Measurements from ENCODE around the gene DLEC1.

The DLEC1 gene

DNA sequence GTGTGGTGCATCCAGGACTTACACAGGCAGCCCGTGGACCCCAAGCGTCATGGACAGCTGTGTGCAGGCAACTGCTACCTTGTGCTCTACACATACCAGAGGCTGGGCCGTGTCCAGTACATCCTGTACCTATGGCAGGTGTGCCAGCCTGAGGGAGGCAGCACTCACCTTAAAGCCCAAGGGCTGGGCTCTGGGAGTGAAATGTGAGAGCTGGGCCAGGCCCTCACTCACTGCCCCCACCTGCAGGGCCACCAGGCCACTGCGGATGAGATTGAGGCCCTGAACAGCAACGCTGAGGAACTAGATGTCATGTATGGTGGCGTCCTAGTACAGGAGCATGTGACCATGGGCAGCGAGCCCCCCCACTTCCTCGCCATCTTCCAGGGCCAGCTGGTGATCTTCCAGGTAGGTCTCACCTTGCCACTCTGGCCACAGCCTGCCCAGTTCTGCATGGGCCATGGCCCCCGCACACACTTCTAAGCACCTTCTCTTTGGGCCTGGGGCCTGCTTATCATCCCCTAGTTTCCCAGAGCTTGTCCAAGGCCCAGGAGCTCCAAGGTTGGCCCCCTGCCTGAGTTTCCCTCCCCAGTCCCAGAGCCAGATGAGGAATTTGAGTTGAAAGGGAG is 37.4 kb upstream of the DLEC1 start:
- Histone ChIP-seq H3K4me1 (ENCODE audit: control insufficient read depth, insufficient read depth, low read length) (peaks cover 21% of the 10 kb centered on the region), H3K27ac (ENCODE audit: low read length) (no peak overlapping the region), H3K9ac (ENCODE audit: low read length in 2 of 2) (no peak overlapping the region), H3K4me3 (ENCODE audit: low read length in 2 of 2) (no peak overlapping the region), H3K9me3 (ENCODE audit: control insufficient read depth in 2 of 2, low read length in 2 of 2) (no peaks in the 10 kb centered on the region), H3K36me3 (ENCODE audit: control insufficient read depth in 2 of 2, insufficient read depth in 2 of 2, low read length in 2 of 2) (peaks cover 0 to 8% of the 10 kb centered on the region in 2 donors), H3K27me3 (ENCODE audit: control insufficient read depth in 1 of 2, insufficient read depth in 2 of 2, low read length in 2 of 2) (no peaks in the 10 kb centered on the region)

DNA sequence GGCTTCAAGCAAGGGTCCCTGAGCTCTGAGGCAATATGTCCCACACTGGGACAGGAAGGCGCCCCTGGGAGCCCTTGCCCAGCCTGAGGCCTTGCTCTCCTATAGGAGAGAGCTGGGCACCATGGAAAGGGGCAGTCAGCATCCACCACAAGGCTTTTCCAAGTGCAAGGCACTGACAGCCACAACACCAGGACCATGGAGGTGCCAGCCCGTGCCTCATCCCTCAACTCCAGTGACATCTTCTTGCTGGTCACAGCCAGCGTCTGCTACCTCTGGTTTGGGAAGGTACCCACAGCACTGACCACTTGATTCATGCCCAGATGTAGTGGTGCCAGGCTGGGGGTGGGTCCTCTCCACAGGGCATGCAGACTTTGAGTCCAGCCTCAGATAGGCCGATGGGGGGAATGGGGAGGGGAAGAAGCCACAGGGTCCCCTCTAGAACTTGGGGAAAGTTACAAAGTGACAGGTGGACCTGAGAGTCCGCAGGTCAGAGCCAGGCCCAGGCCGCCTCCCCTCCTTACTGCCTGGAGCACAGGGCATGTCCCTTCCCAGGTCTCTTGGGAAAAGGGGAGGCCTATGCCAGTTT is 36.6 kb upstream of the DLEC1 start:
- Histone ChIP-seq H3K27me3 (ENCODE audit: control insufficient read depth in 1 of 2, insufficient read depth in 2 of 2, low read length in 2 of 2) (no peaks in the 10 kb centered on the region), H3K27ac (ENCODE audit: low read length) (no peak overlapping the region), H3K9ac (ENCODE audit: low read length in 2 of 2) (peak overlapping the region in 1 of 2 donors; percentile 21), H3K4me3 (ENCODE audit: low read length in 2 of 2) (no peak overlapping the region), H3K9me3 (ENCODE audit: control insufficient read depth in 2 of 2, low read length in 2 of 2) (no peaks in the 10 kb centered on the region), H3K4me1 (ENCODE audit: control insufficient read depth, insufficient read depth, low read length) (peaks cover 21% of the 10 kb centered on the region), H3K36me3 (ENCODE audit: control insufficient read depth in 2 of 2, insufficient read depth in 2 of 2, low read length in 2 of 2) (peaks cover 0 to 10% of the 10 kb centered on the region in 2 donors)

DNA sequence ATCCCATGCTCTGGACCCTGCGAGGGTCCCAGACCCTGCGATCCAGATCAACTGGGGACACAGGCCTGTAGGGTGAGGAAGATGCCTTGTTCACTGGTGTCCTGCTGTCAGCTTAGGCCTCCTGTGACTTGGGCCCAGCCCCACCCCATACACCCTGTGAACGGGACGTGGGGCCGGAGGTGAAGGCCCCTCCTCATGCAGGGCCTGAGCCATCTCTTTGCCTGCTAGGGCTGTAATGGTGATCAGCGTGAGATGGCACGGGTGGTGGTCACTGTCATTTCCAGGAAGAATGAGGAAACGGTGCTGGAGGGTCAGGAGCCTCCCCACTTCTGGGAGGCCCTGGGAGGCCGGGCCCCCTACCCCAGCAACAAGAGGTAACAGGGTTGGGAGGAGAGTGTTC is 36.1 kb upstream of the DLEC1 start:
- H3K9ac ChIP-seq (ENCODE audit: low read length in 2 of 2), result peak overlapping the region; percentile 47
- no peak overlapping the region for H3K4me3 ChIP-seq (ENCODE audit: low read length in 2 of 2)
- peaks cover 21% of the 10 kb centered on the region for H3K4me1 ChIP-seq (ENCODE audit: control insufficient read depth, insufficient read depth, low read length)
- H3K27me3 ChIP-seq (ENCODE audit: control insufficient read depth in 1 of 2, insufficient read depth in 2 of 2, low read length in 2 of 2), result no peaks in the 10 kb centered on the region
- no peak overlapping the region for H3K27ac ChIP-seq (ENCODE audit: low read length)
- peaks cover 3 to 16% of the 10 kb centered on the region in 2 donors for H3K36me3 ChIP-seq (ENCODE audit: control insufficient read depth in 2 of 2, insufficient read depth in 2 of 2, low read length in 2 of 2)
- H3K9me3 ChIP-seq (ENCODE audit: control insufficient read depth in 2 of 2, low read length in 2 of 2), result no peaks in the 10 kb centered on the region

DNA sequence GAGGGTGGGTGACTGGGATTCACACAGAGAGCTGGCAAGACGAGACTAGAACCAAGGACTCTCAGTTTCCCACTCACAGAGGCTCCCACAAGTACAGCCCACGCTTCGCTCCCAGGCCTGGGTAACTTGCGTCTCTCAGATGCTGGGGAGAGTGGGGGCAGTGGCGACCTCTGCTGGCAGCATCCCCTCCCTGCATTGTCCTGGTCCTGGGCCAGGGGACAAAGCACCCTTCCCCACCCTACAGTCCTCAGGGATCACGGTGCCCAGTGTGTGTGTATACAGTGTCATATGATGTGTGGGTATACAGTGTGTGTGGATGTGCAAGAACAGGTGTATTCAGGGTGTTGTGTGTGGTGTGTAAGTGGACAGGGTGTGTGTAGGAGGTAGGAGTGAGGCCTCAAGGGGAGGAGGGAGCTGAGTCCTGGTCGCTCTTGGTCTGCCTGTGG is 35.6 kb upstream of the DLEC1 start:
- Histone ChIP-seq H3K27ac (ENCODE audit: low read length) (no peak overlapping the region), H3K9ac (ENCODE audit: low read length in 2 of 2) (peak overlapping the region; percentile 47), H3K27me3 (ENCODE audit: control insufficient read depth in 1 of 2, insufficient read depth in 2 of 2, low read length in 2 of 2) (no peaks in the 10 kb centered on the region), H3K9me3 (ENCODE audit: control insufficient read depth in 2 of 2, low read length in 2 of 2) (no peaks in the 10 kb centered on the region), H3K4me1 (ENCODE audit: control insufficient read depth, insufficient read depth, low read length) (peaks cover 17% of the 10 kb centered on the region), H3K36me3 (ENCODE audit: control insufficient read depth in 2 of 2, insufficient read depth in 2 of 2, low read length in 2 of 2) (peaks cover 6 to 16% of the 10 kb centered on the region in 2 donors), H3K4me3 (ENCODE audit: low read length in 2 of 2) (no peak overlapping the region)

DNA sequence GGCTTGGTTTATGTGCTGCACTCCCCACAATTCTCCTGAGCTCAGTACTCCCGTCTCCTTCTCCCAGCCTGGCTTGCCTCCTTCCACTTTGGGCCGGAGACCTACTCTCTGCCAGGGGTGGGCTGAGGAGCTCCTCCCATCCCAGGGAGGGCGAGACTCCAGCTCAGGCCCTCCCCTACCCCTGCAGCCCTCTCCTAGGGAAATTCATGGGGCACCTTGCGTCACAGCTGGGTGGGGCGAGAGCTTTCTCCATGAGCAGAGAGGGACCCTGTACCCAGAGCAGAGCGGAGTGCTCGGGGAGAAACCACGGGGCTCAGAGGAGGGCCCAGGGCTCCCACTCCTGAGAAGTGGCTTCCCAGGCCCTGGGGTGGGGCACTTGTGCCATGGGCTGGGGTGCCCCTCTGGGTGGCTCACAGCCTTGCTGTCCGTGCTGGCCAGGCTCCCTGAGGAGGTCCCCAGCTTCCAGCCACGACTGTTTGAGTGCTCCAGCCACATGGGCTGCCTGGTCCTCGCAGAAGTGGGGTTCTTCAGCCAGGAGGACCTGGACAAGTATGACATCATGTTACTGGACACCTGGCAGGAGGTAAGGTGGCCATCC is 35.1 kb upstream of the DLEC1 start:
- H3K27ac ChIP-seq (ENCODE audit: low read length), result no peak overlapping the region
- peaks cover 15% of the 10 kb centered on the region for H3K4me1 ChIP-seq (ENCODE audit: control insufficient read depth, insufficient read depth, low read length)
- no peak overlapping the region for H3K4me3 ChIP-seq (ENCODE audit: low read length in 2 of 2)

DNA sequence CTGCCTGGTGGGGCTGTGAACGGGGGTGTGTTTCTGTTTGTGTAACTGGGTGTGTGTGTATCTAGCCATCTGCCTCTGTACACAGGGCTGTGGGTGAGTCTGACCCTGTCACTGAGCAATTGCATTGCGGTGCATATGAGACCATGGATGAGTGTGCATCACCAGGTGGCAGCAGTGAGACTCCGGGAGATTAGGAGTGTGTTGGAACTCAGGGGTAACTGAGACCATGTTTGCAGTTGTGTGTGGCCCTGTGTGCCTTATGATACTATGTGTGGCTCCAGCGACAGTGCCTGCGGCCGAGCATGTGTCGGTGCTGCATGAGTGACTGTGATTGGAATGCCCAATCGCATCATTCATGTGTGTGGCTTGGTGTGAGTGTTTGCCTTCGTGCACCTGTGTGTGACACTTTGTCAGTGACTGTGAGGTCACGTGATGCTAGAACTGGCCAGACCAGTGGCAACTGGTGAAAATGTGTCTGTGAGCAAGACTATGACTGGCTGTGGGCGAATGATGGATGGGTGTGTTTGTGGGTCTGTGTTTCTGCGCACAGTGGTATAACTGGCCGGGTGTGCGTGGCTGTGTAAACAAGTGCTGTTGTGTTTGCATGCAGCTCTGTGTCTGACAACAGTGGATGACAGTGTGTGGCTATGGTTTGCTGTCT is 34.5 kb upstream of the DLEC1 start:
- no peaks in the 10 kb centered on the region for H3K27me3 ChIP-seq (ENCODE audit: control insufficient read depth in 1 of 2, insufficient read depth in 2 of 2, low read length in 2 of 2)
- H3K4me1 ChIP-seq (ENCODE audit: control insufficient read depth, insufficient read depth, low read length), result peaks cover 11% of the 10 kb centered on the region
- no peak overlapping the region for H3K4me3 ChIP-seq (ENCODE audit: low read length in 2 of 2)
- peak overlapping the region in 1 of 2 donors; percentile 5 for H3K9ac ChIP-seq (ENCODE audit: low read length in 2 of 2)
- H3K36me3 ChIP-seq (ENCODE audit: control insufficient read depth in 2 of 2, insufficient read depth in 2 of 2, low read length in 2 of 2), result peaks cover 6 to 24% of the 10 kb centered on the region in 2 donors
- H3K9me3 ChIP-seq (ENCODE audit: control insufficient read depth in 2 of 2, low read length in 2 of 2), result no peaks in the 10 kb centered on the region
- H3K27ac ChIP-seq (ENCODE audit: low read length), result no peak overlapping the region

More for the DNA sequence above, 35.1 kb upstream of the DLEC1 start:
- Histone ChIP-seq H3K36me3 (ENCODE audit: control insufficient read depth in 2 of 2, insufficient read depth in 2 of 2, low read length in 2 of 2) (peaks cover 6 to 20% of the 10 kb centered on the region in 2 donors), H3K9me3 (ENCODE audit: control insufficient read depth in 2 of 2, low read length in 2 of 2) (no peaks in the 10 kb centered on the region), H3K27me3 (ENCODE audit: control insufficient read depth in 1 of 2, insufficient read depth in 2 of 2, low read length in 2 of 2) (no peaks in the 10 kb centered on the region), H3K9ac (ENCODE audit: low read length in 2 of 2) (peak overlapping the region in 1 of 2 donors; percentile 5)

DNA sequence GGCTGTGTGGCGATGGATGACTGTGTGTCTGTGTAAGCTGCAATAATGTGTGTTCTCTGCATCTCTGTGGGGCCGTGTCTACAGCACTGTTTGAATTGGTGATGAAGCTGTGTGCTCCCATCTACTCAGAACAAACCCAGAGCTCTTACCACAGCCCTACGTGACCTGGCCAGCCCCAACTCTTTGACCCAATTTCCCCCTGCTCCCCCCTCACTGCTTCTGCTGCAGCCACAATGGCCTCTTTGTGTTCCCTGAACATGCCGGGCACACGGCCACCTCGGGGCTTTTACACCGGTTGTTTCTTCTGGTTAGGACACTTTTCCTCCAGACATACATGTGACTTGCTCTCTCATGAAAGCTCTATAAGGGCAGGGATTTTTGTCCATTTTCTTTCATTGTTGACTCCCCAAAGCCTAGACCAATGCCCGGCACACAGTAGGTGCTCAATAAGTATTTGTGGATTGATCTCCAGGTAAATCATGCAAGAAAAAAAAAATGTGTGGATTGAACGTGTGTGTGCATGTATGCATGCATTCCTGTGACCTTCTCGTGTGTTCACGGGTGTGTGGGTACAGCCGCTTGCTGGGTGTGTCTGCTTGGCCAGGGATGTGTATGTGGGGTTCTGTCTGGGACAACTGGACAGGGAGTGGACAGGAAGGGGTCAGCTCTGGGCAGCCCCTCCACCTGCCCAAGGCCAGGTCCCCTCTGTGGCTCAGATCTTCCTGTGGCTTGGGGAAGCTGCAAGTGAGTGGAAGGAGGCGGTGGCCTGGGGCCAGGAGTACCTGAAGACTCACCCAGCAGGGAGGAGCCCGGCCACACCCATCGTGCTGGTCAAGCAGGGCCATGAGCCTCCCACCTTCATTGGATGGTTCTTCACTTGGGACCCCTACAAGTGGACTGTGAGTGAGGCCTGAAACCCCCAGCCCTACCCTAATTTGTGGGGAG is 33.7 kb upstream of the DLEC1 start:
- peaks cover 11% of the 10 kb centered on the region for H3K4me1 ChIP-seq (ENCODE audit: control insufficient read depth, insufficient read depth, low read length)
- H3K27ac ChIP-seq (ENCODE audit: low read length), result no peak overlapping the region
- peaks cover 10 to 27% of the 10 kb centered on the region in 2 donors for H3K36me3 ChIP-seq (ENCODE audit: control insufficient read depth in 2 of 2, insufficient read depth in 2 of 2, low read length in 2 of 2)
- H3K9ac ChIP-seq (ENCODE audit: low read length in 2 of 2), result no peak overlapping the region
- H3K27me3 ChIP-seq (ENCODE audit: control insufficient read depth in 1 of 2, insufficient read depth in 2 of 2, low read length in 2 of 2), result no peaks in the 10 kb centered on the region
- H3K9me3 ChIP-seq (ENCODE audit: control insufficient read depth in 2 of 2, low read length in 2 of 2), result no peaks in the 10 kb centered on the region
- no peak overlapping the region for H3K4me3 ChIP-seq (ENCODE audit: low read length in 2 of 2)

DNA sequence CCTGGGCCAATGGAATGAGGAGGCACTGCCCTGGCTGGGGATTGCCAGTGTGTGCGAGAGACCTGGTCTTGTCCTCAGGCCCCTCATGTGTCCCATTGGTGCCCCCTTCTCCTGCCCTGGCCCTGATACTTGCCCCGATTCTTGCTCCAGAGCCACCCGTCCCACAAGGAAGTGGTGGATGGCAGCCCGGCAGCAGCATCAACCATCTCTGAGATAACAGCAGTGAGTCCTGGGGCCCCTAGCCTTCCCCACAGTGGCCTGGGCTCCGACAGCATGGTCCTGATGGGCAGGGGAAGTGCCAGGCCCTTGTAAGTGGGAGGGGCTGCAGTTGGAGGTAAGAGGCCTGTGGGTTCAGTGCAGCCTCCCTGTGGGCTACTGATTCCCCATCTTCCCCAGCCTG is 33.0 kb upstream of the DLEC1 start:
- H3K27ac ChIP-seq (ENCODE audit: low read length), result no peak overlapping the region
- no peak overlapping the region for H3K9ac ChIP-seq (ENCODE audit: low read length in 2 of 2)
- peaks cover 10 to 31% of the 10 kb centered on the region in 2 donors for H3K36me3 ChIP-seq (ENCODE audit: control insufficient read depth in 2 of 2, insufficient read depth in 2 of 2, low read length in 2 of 2)
- peaks cover 11% of the 10 kb centered on the region for H3K4me1 ChIP-seq (ENCODE audit: control insufficient read depth, insufficient read depth, low read length)
- H3K4me3 ChIP-seq (ENCODE audit: low read length in 2 of 2), result no peak overlapping the region
- H3K27me3 ChIP-seq (ENCODE audit: control insufficient read depth in 1 of 2, insufficient read depth in 2 of 2, low read length in 2 of 2), result no peaks in the 10 kb centered on the region
- H3K9me3 ChIP-seq (ENCODE audit: control insufficient read depth in 2 of 2, low read length in 2 of 2), result no peaks in the 10 kb centered on the region

DNA sequence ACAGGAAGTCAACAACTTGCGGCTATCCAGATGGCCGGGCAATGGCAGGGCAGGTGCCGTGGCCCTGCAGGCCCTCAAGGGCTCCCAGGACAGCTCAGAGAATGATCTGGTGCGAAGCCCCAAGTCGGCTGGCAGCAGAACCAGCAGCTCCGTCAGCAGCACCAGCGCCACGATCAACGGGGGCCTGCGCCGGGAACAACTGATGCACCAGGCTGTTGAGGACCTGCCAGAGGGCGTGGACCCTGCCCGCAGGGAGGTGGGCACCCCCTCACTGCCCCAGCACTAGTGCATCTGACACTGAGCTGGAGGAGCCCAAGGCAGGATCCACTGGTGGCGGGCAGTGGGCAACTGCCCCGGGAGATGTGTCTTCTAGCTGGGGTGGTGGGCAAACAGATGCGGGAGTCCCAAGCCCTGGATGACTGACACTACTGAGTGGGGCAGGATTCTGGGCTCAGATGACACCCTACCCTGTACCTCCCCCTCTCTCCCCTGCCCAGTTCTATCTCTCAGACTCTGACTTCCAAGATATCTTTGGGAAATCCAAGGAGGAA is 32.5 kb upstream of the DLEC1 start:
- no peaks in the 10 kb centered on the region for H3K9me3 ChIP-seq (ENCODE audit: control insufficient read depth in 2 of 2, low read length in 2 of 2)
- no peak overlapping the region for H3K9ac ChIP-seq (ENCODE audit: low read length in 2 of 2)
- H3K27ac ChIP-seq (ENCODE audit: low read length), result no peak overlapping the region
- no peak overlapping the region for H3K4me3 ChIP-seq (ENCODE audit: low read length in 2 of 2)
- H3K36me3 ChIP-seq (ENCODE audit: control insufficient read depth in 2 of 2, insufficient read depth in 2 of 2, low read length in 2 of 2), result peaks cover 13 to 36% of the 10 kb centered on the region in 2 donors
- H3K4me1 ChIP-seq (ENCODE audit: control insufficient read depth, insufficient read depth, low read length), result peaks cover 11% of the 10 kb centered on the region
- H3K27me3 ChIP-seq (ENCODE audit: control insufficient read depth in 1 of 2, insufficient read depth in 2 of 2, low read length in 2 of 2), result no peaks in the 10 kb centered on the region

DNA sequence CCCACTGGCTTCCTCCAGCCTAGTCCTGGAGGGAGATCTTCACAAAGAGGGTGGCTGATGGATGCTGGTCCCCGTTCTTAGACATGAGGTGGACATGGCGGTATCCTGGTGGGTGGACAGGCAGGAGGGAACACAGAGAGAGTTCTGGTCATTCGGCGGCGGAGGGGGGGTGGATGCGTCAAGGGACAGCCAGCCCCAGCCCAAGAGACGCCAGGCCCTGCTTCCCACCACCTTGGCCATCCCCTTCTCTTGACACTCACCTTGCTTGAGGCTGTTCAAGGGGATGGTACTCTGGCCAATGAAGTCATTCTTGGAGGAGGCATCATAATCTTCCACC is 31.3 kb upstream of the DLEC1 start:
- Histone ChIP-seq H3K9me3 (ENCODE audit: control insufficient read depth in 2 of 2, low read length in 2 of 2) (no peaks in the 10 kb centered on the region), H3K4me3 (ENCODE audit: low read length in 2 of 2) (no peak overlapping the region), H3K9ac (ENCODE audit: low read length in 2 of 2) (no peak overlapping the region), H3K27me3 (ENCODE audit: control insufficient read depth in 1 of 2, insufficient read depth in 2 of 2, low read length in 2 of 2) (no peaks in the 10 kb centered on the region), H3K36me3 (ENCODE audit: control insufficient read depth in 2 of 2, insufficient read depth in 2 of 2, low read length in 2 of 2) (peaks cover 14 to 36% of the 10 kb centered on the region in 2 donors), H3K27ac (ENCODE audit: low read length) (no peak overlapping the region), H3K4me1 (ENCODE audit: control insufficient read depth, insufficient read depth, low read length) (peaks cover 11% of the 10 kb centered on the region)
